Amniotic stem cell (primary cell): ENCODE measurements around the gene PSMB3.
"Not testable (repeated sequence)": the region's sequence is repeated elsewhere in the genome, so short reads cannot be mapped to it uniquely, and the experiment has no call there.

Source experiments
- DNase-seq: peaks from one replicate; lab custom pipeline; 2025; lab: John Stamatoyannopoulos, UW

The PSMB3 gene

DNA sequence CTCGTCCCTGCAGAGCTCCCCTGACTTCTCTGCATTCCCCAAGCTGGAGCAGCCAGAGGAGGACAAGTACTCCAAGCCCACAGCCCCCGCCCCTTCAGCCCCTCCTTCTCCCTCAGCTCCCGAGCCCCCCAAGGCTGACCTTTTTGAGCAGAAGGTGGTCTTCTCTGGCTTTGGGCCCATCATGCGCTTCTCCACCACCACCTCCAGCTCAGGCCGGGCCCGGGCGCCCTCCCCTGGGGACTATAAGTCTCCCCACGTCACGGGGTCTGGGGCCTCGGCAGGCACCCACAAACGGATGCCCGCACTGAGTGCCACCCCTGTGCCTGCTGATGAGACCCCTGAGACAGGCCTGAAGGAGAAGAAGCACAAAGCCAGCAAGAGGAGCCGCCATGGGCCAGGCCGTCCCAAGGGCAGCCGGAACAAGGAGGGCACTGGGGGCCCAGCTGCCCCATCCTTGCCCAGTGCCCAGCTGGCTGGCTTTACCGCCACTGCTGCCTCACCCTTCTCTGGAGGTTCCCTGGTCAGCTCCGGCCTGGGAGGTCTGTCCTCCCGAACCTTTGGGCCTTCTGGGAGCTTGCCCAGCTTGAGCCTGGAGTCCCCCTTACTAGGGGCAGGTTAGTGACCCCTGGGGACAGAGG, 36.1 kb upstream of the PSMB3 start:
- DNase-seq: no peak

DNA sequence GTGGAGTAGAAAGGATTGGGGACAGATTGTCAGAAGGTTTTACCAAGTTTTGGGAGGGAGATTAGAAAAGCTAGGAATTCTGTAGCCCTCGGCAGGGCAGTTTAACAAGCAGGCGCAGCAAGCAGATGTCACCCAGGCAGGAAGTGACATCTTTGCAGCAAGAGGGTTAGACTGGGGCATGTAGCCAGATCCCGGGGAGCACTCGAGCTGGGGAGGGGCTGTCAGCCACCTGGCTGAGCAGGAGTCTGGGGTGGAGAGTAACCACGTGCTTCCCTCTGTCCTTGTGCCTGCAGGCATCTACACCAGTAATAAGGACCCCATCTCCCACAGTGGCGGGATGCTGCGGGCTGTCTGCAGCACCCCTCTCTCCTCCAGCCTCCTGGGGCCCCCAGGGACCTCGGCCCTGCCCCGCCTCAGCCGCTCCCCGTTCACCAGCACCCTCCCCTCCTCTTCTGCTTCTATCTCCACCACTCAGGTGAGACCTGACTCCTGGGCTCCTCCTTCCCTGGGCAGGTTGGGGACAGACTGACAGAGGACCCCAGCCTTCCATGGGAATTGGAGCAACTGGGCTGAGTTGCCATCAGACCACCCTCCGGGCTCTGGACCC, 35.3 kb upstream of the PSMB3 start:
- no peak for DNase-seq

DNA sequence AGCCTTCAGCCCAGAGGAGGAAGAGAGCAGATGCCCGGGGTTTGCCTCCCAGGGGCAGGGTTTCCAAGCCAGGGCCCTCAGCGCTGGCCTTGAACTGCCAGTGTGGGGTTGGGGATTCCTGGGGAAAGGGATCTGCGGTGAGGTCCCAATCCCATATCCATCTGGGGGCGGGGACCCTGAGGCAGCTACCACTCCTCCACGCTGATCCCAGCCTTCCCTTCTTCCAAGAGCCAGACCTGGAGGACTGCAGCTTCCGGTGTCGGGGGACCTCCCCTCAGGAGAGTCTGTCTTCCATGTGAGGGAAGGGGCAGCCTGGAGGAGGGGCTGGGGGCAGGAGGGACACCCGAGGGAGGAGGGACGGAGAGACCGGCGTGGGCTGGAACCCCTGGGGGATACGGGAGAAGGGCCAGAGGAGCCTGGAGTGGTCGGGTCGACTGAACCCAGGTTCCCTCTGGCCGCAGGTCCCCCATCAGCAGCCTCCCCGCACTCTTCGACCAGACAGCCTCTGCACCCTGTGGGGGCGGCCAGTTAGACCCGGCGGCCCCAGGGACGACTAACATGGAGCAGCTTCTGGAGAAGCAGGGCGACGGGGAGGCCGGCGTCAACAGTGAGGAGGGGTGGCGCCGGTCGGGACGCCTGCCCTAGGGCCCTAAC, 33.1 kb upstream of the PSMB3 start:
- no peak for DNase-seq

DNA sequence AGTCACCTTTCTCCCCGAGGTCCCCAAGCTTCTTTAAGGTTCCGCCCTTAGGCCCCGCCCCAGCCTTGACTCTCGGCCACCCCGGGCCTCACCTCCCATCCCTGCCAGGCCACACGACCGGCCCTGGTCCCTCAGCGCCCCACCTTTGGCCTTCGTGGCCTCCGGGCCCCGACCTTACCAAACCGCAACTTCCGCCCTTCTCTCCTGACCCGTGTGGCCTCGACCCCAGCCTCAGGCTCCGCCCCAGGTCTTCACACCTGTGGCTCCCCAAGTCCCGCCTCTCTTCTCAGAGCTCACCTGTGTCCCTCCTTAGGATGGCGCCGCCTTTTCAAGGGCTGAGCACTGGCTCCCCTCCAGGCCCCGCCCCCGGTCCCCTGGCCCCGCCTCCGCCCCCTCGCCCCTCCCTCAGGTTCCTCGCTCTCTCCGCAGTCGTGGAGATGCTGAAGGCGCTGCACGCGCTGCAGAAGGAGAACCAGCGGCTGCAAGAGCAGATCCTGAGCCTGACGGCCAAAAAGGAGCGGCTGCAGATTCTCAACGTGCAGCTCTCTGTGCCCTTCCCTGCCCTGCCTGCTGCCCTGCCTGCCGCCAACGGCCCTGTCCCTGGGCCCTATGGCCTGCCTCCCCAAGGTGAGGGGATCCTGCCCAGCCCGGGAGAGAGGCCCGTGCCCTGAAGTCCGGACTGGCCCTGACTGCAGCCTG, 32.4 kb upstream of the PSMB3 start:
- no peak for DNase-seq

DNA sequence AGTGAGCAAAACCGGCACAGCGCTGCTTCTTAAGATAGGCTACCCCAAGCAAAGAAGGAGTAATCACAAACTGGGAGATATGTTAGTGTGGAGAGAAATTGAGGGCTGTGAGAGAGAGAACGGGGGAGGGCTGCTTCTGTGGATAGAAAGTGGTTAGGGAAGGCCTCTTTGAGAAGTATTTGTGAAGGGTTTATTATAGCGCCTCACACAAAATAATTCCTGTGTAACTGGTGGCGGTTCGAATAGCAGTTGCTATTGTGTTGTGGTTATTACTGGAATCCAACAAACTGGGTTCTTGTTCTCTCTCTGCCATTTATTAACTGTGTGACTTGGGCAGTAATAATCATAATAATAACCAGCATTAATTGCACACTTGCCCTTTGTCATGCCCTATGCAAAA, 31.6 kb upstream of the PSMB3 start:
- DNase-seq: no peak

DNA sequence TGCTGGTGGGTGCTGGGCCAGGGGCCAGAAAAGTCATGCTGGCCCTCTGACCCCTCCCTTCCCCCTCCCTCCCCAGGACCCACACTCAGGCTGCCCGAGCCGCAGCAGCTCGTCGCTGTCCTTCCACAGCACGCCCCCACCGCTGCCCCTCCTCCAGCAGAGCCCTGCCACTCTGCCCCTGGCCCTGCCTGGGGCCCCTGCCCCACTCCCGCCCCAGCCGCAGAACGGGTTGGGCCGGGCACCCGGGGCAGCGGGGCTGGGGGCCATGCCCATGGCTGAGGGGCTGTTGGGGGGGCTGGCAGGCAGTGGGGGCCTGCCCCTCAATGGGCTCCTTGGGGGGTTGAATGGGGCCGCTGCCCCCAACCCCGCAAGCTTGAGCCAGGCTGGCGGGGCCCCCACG, 30.7 kb upstream of the PSMB3 start:
- DNase-seq: no peak

DNA sequence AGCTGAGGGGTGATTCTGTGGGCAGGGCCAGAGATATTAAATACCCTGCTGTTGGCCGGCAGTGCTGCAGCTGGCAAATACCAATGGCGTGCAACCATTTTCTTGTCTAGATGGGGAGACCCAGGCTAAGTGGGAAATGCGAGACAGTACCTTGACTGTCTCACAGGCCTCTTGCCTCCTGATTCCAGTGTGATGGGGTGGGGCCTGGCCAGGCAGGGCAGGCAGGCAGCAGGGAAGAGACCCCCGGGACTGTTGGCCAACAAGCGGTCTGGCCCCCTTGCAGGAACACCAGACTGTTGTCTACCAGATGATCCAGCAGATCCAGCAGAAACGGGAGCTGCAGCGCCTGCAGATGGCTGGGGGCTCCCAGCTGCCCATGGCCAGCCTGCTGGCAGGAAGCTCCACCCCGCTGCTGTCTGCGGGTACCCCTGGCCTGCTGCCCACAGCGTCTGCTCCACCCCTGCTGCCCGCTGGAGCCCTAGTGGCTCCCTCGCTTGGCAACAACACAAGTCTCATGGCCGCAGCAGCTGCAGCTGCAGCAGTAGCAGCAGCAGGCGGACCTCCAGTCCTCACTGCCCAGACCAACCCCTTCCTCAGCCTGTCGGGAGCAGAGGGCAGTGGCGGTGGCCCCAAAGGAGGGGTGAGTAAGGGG, 28.1 kb upstream of the PSMB3 start:
- no peak for DNase-seq

DNA sequence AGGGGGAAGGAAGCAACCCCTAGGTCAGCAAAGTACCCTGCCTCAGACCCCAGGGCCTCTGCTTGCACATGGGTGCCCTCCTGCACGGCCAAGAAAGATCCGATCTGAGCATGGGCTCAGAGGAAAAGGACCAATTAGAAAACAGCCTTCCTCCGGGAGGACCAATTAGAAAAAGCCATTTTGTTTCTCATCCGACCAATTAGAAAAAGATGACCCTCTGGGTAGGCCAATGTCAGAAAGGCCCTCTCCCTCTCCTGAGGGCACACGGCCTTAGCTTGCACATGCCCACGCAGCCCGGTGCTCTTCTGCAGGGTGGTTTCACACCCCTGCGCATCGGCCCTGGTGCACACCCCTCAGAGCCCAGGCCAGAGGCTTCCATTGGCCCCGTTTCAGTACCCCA, 27.5 kb upstream of the PSMB3 start:
- DNase-seq: no peak

DNA sequence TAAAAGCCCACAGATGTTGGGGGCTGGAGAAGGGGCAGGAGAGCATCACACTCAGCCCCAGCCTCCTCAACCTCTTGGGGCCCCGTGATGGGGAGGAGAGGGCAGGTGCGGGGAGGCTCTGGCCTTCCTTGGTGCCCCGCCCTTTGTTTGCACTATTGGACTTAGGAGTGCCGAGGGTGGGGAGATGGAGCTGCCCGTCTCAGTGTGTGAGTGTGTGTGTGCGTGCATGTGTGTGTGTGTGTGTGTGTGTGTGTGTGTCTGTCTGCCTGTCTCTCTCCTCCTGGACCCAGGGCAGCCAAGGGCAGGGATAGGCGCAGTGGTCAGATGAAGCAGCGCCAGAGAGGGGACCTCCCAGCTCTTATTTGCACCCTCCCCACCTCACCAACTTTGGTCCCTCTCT, 26.4 kb upstream of the PSMB3 start:
- not testable (repeated sequence) for DNase-seq

DNA sequence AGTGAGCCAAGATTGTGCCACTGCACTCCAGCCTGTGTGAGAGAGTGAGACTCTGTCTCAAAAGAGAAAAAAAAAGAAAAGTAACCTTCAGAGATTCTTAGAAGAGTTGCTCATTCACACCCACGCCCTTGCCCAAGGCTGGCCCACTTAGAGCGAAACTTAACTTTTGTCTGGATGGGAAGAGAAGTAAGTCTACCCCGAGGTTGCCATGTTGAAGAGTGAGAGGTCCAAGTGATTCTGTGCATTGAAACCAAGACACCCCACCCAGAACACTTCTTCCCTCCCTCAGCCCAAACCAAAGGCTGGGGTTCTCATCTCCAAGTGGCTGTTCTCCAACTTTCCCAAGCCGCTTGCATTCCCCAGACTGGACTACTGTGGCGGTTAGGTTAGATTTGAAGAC, 24.8 kb upstream of the PSMB3 start:
- no peak for DNase-seq

DNA sequence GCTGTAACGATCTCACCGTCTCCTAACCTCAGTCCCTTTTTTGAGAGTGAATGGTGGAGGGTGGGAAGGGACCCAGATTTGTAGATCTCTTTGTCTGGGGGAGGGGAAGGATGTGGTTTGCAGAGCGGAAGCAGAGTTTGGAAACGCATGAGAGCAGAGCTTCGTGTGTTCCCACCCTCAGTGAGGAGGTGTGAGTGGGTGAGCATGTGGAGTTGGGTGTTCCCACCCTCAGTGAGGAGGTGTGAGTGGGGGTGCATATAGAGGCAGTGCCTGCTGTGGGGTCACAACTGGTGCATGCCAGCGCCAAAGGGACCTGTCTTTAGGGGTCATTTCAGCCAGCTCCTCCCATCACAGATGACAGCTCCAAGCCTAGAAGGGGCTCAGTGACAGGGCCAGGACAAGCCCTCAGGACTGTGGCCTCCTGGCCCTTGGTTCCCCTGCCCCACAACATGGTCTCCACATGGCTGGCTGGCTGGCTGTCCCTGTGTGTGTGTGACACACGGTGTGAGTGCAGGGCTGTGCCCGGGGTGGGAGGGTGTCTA, 24.2 kb upstream of the PSMB3 start:
- no peak for DNase-seq

DNA sequence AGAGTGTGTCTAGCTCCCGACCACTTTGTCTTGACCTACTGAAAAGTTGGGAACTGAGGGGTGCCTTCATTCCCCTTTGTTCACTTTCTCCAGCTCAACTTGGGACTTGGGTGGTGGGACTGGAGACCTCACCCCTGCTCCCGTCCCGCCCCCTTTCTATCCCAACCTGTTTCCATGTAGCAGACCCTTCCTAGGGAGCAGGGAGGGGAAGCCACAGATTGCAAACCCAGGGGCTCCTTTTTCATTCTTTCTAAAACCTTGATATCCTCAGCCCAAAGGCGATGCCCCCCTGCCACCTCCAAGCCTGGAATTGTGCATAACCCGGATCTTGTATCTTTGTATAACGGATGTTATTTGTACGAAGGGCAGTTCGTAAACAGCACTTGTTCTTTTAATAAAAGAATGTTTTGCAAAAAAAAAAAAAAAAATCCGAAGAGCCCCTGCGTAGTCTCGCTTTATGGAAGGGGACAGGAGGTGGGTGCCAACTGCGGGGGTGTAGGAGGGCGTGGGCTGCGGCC, 23.1 kb upstream of the PSMB3 start:
- no peak for DNase-seq

DNA sequence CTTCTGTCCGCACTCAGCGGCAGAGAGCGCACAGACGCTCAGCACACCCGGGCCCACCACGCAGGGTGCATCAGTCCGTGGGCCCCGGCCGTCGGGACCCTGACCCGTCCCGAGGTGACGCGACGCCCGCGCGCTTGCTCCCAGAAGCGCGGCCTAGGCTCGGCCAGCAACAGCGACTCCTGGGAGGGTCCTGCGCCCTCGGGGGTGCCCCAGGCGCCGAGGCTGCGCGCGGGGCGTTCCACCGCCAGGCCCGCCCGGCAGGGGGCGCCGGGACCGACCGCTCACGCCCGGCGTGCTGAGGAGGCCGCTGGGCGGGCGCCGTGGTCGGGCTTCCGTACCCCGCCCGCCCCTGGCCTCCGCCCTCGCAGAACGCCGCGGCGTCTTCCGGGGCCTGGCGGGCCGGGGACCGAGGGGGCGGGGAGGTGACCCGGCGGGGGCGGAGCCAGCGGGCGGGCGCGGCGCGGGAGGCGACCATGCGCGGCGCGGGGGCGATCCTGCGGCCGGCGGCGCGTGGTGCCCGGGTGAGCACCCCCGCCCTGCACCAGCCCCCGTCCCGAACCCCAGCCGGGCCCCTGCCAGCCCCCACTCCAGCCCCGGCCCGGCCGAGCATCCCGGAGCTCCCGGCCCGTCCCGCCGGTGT, 22.5 kb upstream of the PSMB3 start, which contains the start of gene CISD3:
CISD3 (plus strand) TSS at position 456 of the 640 bp plus-strand sequence; CDS start at position 474, 18 bp downstream.
- peak; percentile 66 for DNase-seq

DNA sequence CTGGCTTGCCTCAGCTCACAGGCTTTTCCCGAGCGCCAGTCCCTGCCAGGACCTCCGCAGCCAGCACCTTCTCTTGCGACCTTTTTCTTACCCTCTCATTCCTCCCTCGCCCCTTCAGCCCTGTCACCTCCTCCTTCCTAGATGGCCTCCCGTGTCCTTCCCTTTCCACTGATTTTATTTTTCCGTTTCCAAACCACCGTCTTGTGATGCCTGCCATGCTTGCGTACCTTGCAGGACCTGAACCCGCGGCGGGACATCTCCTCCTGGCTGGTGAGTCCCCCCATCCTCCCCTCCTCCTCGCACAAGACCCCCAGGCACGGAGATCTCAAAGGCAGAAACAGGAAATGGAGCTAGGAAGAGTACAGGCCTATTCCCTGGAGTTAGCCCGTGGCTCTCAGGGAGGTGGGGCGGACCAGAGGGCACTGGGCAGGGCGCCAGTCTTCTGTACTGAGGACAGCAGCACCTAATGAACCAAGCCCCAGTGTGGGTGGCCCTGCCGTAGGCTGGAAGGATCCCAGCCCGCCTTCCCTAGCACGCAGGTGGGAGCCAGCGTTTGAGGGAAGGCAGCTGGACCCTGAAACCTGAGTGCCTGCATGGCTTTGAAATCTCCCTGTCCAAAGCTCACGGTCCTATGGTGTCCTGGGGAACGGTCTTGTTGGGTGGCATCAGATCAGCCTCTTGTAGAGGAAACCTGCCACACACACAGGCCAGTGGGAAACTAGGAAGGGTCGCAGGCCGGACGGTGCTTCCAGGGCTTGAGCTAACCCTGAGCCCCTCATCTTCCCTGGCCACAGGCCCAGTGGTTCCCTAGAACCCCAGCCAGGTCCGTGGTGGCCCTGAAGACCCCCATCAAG, 21.8 kb upstream of the PSMB3 start:
- no peak for DNase-seq

DNA sequence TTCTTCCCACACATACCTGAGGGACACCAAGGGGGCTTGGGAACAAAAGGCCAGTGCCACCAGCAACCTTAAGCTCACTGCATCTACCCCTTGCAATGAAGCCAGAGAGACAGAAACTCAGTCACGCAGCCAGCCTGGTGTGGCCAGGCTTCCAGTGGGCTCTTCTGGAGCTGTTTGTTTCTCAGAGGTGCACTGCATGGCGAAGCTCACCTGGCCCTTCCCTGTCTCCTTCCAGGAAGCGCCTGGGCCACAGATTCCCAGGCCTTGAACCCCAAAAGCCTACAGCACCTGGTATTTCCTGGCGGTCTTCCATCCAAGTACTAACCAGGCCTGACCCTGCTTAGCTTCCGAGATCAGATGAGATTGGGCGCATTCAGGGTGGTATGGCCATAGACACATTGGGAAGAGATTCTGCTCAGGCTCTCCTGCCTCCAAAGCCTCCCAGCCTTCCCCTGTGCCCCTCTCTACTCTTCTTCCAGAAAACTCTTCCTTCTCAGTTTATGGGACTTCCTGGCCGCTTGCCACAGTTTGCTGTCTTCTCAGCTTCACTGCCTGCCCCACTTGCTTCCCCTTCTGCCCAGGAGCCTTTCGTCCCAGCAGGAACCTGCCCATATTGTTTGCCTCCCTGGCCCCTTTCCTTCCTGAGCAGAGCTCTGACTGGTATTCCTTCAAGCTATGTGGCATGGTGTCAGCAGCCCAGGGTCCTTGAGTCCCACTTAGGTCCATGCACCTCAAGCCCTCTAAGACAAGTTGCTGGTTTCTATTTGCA, 20.8 kb upstream of the PSMB3 start:
- no peak for DNase-seq

DNA sequence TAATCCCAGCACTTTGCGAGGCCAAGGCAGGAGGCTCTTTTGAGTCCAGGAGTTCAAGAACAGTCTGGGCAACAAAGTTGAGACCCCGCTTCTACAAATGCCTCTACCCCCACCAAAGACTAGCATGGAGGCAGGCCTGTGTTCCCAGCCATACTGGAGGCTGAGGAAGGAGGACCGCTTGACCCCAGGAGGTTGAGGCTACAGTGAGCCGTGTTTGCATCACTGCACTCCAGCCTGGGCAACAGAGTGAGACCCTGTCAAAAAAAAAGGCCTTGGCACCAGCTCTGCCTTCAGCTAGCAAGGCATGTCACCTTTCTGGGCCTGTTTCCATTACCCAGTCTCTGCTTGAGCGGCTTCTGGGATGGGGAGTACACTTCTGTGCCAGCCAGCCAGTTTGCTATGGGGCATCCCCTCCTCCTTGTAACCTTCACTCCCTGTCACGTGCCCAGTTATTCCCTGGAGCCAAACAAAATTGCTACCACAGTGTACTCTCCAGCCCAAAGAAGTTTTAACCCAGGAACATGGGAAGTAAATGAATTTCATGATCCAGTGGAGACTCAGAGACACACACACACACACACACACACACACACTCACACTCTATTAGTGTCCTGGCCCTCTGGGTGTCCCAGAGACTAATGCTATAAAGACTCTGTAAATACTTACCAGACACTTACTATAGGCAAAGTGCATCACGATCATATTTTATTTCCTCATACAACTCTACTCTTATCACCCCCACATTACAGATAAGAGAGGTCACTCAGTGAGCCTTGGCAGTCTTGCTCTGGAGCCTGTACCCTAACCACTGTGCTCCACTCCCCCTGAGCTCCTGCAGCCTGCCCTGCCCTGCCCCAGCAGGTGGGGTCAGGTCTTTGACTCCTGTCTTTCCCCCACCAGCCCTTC, 19.9 kb upstream of the PSMB3 start:
- DNase-seq: no peak

DNA sequence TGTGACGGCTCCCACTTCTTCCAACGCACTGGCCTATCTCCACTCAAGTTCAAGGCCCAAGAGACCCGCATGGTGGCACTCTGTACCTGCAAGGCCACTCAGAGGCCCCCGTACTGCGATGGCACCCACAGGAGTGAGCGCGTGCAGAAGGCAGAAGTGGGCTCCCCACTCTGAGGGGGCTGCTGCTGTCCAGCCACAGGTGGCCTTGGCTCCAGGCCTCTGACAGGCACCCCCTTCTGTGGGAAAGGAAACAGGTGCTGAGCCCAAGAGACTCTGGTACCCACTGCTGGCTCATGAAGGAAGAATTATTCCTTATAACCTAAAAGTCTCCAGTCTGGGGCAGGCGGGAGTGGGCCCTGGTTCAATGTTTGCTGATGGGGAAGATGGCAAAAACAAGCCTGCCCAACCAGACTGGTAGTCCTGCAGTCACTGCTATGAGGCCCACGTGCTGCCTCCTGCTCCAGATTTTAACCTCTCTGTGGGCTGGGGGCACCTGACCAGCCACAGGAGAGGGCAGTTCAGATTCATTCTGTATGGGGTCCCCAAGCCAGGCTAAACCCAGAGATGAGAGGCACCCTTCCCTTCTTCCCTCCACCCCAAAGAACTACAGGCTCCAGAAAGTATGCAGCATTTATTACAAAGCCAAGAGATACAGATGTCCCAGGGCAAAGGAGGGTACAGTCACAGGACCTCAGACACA, 19.1 kb upstream of the PSMB3 start:
- DNase-seq: no peak
